Body of pancreas (tissue), 4 donors: Measurements from ENCODE around the gene ECE2. TPM values are rescaled to one million over a fixed set of nuclear protein-coding genes. Genes with fewer than 3 reads are reported as not detected.

Experiments used
- ATAC-seq: fragments of 150-250 bp; one replicate; pipeline ENCODE4 v1.9.1; 2016
- DNase-seq, 4 donors: peaks; one replicate each; pipeline ENCODE4 v3.0.0-alpha.2; 2019
- H3K27ac ChIP-seq, 4 donors: fragments of 200-600 bp; sonication (generic); 1 replicate in 3 of 4; 2 replicates in 1 of 4; pipeline versions ENCODE4 v1.5.1 to v1.6.1; 2016 to 2019; ENCODE audit warnings: mild to moderate bottlenecking in 1 of 4, mixed read lengths in 1 of 4, moderate library complexity in 1 of 4
- H3K27me3 ChIP-seq, 2 donors: fragments of 200-600 bp; sonication (generic); one replicate each; pipeline ENCODE4 v1.6.0; 2016; ENCODE audit warnings: mild to moderate bottlenecking in 1 of 2
- H3K36me3 ChIP-seq, 2 donors: fragments of 200-600 bp; sonication (generic); replicated peaks in 1 of 2; 2 replicates each; pipeline ENCODE4 v1.5.1; 2016; ENCODE audit warnings: low read depth in 2 of 2; ENCODE audit not compliant: insufficient read depth in 1 of 2
- H3K4me1 ChIP-seq: fragments of 200-600 bp; sonication (generic); one replicate; pipeline ENCODE4 v1.6.0; 2016
- H3K4me3 ChIP-seq, 2 donors: fragments of 200-600 bp; sonication (generic); 1 replicate in 1 of 2; 2 replicates in 1 of 2; pipeline ENCODE4 v1.5.1; 2016 to 2019
- H3K9me3 ChIP-seq, 3 donors: fragments of 200-600 bp; sonication (generic); 1 replicate in 2 of 3; 2 replicates in 1 of 3; pipeline ENCODE4 v1.5.1; 2016
- CTCF ChIP-seq, 7 experiments: fragments of 450-650 bp in 4 of 7; fragments of 200-600 bp in 3 of 7; sonication (generic) in 3 of 7; IDR thresholded peaks; one replicate each; pipeline ENCODE4 v1.5.1; 2016 to 2019; ENCODE audit warnings: antibody characterized with exemption in 7 of 7
- POLR2A ChIP-seq, 3 donors: fragments of 450-650 bp; IDR thresholded peaks; one replicate each; pipeline ENCODE4 v1.6.1; 2016; ENCODE audit warnings: antibody characterized with exemption in 3 of 3, mild to moderate bottlenecking in 2 of 3
- WGBS, 2 donors: methylation state at CpG; one replicate each; pipeline ENCODE4 v1.1.5; 2017; 5-methylcytosine and 5-hydroxymethylcytosine counted together
- intact Hi-C: fragments of 100-400 bp; cut with DNase I; formaldehyde crosslinking; loops from one replicate; pipeline ENCODE4 v1.15.1; 2023
- total RNA-seq, 2 donors: library from RNA; depleted of rRNA; stranded (reverse); fragments of >200 nt; gene quantifications; one replicate each; pipeline ENCODE4 v1.1.0, GENCODE V29; 2016

Gene ECE2
- total RNA-seq, 2 donors from 2014 or later: 11.7 to 18.8 TPM

- intact Hi-C loops: no loop called here
Observed at GRCh38 chr3:184291738-184292445, 16.1 kb downstream of the ECE2 start.

GRCh38 chr3:184295771-184296170, 19.9 kb downstream of the ECE2 start:
- peak; percentile 57 to 91 (median 76) for DNase-seq
- peak in 1 of 7 experiments; percentile 6 for TF ChIP-seq CTCF (IDR thresholded peaks at IDR 0.05)
- TF ChIP-seq POLR2A (IDR thresholded peaks at IDR 0.05): no peak
- H3K9me3 ChIP-seq: no peaks in the 10 kb centered on the region
- no peaks in the 10 kb centered on the region for H3K27me3 ChIP-seq
- intact Hi-C loops: no loop called here
- H3K27ac ChIP-seq: peak overlapping the region in 3 of 4 donors; percentile 7 to 78 (median 53)
- H3K4me1 ChIP-seq: peaks cover 28% of the 10 kb centered on the region
- ATAC-seq: peak; percentile 7
- no peak overlapping the region for H3K4me3 ChIP-seq
- H3K36me3 ChIP-seq: no peaks in the 10 kb centered on the region
- WGBS, 2 donors: 23 to 26% methylated on average over 3 of the region's 3 CpGs

More at GRCh38 chr3:184291738-184292445, 16.1 kb downstream of the ECE2 start:
- H3K27ac ChIP-seq: no peak overlapping the region
- H3K9me3 ChIP-seq: no peaks in the 10 kb centered on the region
- DNase-seq (no peak), ATAC-seq (no peak)
- TF ChIP-seq CTCF (IDR thresholded peaks at IDR 0.05): no peak
- TF ChIP-seq POLR2A (IDR thresholded peaks at IDR 0.05): no peak
- H3K4me1 ChIP-seq: peaks cover 7% of the 10 kb centered on the region
- H3K36me3 ChIP-seq: no peaks in the 10 kb centered on the region
- no peak overlapping the region for H3K4me3 ChIP-seq
- WGBS, 2 donors: 91 to 92% methylated on average over 16 to 21 of the region's 21 CpGs
- H3K27me3 ChIP-seq: no peaks in the 10 kb centered on the region

GRCh38 chr3:184296616-184297015, 20.8 kb downstream of the ECE2 start:
- Histone ChIP-seq H3K27ac (peak overlapping the region in 1 of 4 donors; percentile 78), H3K9me3 (no peaks in the 10 kb centered on the region), H3K27me3 (no peaks in the 10 kb centered on the region), H3K4me3 (no peak overlapping the region), H3K4me1 (peaks cover 29% of the 10 kb centered on the region), H3K36me3 (peaks cover 0 to 2% of the 10 kb centered on the region in 2 donors)
- 63 to 91% methylated on average over 2 to 7 of the region's 7 CpGs for WGBS, 2 donors
- ATAC-seq (no peak), DNase-seq (no peak)
- no peak for TF ChIP-seq POLR2A (IDR thresholded peaks at IDR 0.05)
- no peak for TF ChIP-seq CTCF (IDR thresholded peaks at IDR 0.05)
- intact Hi-C loops: no loop called here

GRCh38 chr3:184298759-184299487, 23.1 kb downstream of the ECE2 start, which contains the start of gene PSMD2:
TSS of gene PSMD2 (plus strand) at chr3:184299241. CDS start at chr3:184299267, 26 bp downstream.
- intact Hi-C loops: no loop called here
- TF ChIP-seq POLR2A (IDR thresholded peaks at IDR 0.05): peak; percentile 46 to 92 (median 90)
- TF ChIP-seq CTCF (IDR thresholded peaks at IDR 0.05): peak in 1 of 7 experiments; percentile 11
- Histone ChIP-seq H3K4me3 (peak within 1 kb of the TSS; percentile 49 to 85), H3K9me3 (no peaks in the 10 kb centered on the region), H3K27ac (peak within 1 kb of the TSS; percentile 74 to 93 (median 84)), H3K27me3 (no peaks in the 10 kb centered on the region), H3K4me1 (peaks cover 29% of the 10 kb centered on the region), H3K36me3 (peaks cover 11 to 19% of the 10 kb centered on the region in 2 donors)
- WGBS, 2 donors: 0 to 1% methylated on average over 1 to 77 of the region's 78 CpGs
- ATAC-seq (peak; percentile 98), DNase-seq (peak; percentile 98 to 99 (median 98))
